Astrocyte (in vitro differentiated cells and primary cell): ENCODE results near the gene C15orf61. TPM values are rescaled to one million over a fixed set of nuclear protein-coding genes. Genes with fewer than 3 reads are reported as not detected.

ENCODE experiments used
- DNase-seq: peaks from one replicate; pipeline ENCODE4 v3.0.0-alpha.2; 2010; ENCODE audit warnings: low read depth
- FAIRE-seq: peaks from 2 replicates; lab custom pipeline; 2011; peaks lifted over from hg19 to GRCh38; lab: Jason Lieb, UNC
- H2AFZ ChIP-seq: 2 replicates; pipeline ENCODE4 v1.6.0; 2012; ENCODE audit warnings: low read depth, low read length, inconsistent platforms
- H3K27ac ChIP-seq: 2 replicates; pipeline ENCODE4 v1.5.1; 2011; ENCODE audit warnings: low read depth, low read length, inconsistent platforms
- H3K27me3 ChIP-seq: 2 replicates; pipeline ENCODE4 v1.6.0; 2011; ENCODE audit warnings: low read length, inconsistent platforms; ENCODE audit not compliant: insufficient read depth
- H3K36me3 ChIP-seq: 2 replicates; pipeline ENCODE4 v1.5.1; 2011; ENCODE audit warnings: low read length, inconsistent platforms; ENCODE audit not compliant: insufficient read depth
- H3K4me1 ChIP-seq: 2 replicates; pipeline ENCODE4 v1.5.1; 2011; ENCODE audit warnings: low read length, inconsistent platforms; ENCODE audit not compliant: insufficient read depth
- H3K4me2 ChIP-seq: 2 replicates; pipeline ENCODE4 v1.6.0; 2012; ENCODE audit warnings: low read length, inconsistent platforms
- H3K4me3 ChIP-seq: 2 replicates; pipeline ENCODE4 v1.5.1; 2011; ENCODE audit warnings: low read depth, mild to moderate bottlenecking, low read length, inconsistent platforms; ENCODE audit not compliant: insufficient read depth
- H3K79me2 ChIP-seq: 2 replicates; pipeline ENCODE4 v1.6.0; 2012; ENCODE audit warnings: mild to moderate bottlenecking, low read length, inconsistent platforms; ENCODE audit not compliant: insufficient read depth
- H3K9ac ChIP-seq: 2 replicates; pipeline ENCODE4 v1.6.0; 2012; ENCODE audit warnings: mild to moderate bottlenecking, low read length, inconsistent platforms
- H3K9me3 ChIP-seq: 2 replicates; pipeline ENCODE4 v1.5.1; 2012; ENCODE audit warnings: low read depth, mild to moderate bottlenecking, low read length, inconsistent platforms; ENCODE audit not compliant: insufficient read depth
- H4K20me1 ChIP-seq: 2 replicates; pipeline ENCODE4 v1.6.0; 2012; ENCODE audit warnings: low read length, inconsistent platforms; ENCODE audit not compliant: insufficient read depth
- H3K27ac Mint-ChIP-seq: one replicate; pipeline ENCODE4 v1.8.0; 2021; ENCODE audit warnings: mild to moderate bottlenecking, mixed read lengths; ENCODE audit not compliant: unreplicated experiment
- H3K27me3 Mint-ChIP-seq: one replicate; pipeline ENCODE4 v1.8.0; 2021; ENCODE audit warnings: low read depth, mixed read lengths; ENCODE audit not compliant: unreplicated experiment
- H3K36me3 Mint-ChIP-seq: one replicate; pipeline ENCODE4 v1.8.0; 2021; ENCODE audit warnings: low read depth, mixed read lengths; ENCODE audit not compliant: unreplicated experiment
- H3K4me1 Mint-ChIP-seq: one replicate; pipeline ENCODE4 v1.8.0; 2021; ENCODE audit warnings: low read depth, mixed read lengths; ENCODE audit not compliant: unreplicated experiment
- H3K4me3 Mint-ChIP-seq: one replicate; pipeline ENCODE4 v1.8.0; 2021; ENCODE audit warnings: mild to moderate bottlenecking, moderate library complexity, mixed read lengths; ENCODE audit not compliant: unreplicated experiment
- H3K9me3 Mint-ChIP-seq: one replicate; pipeline ENCODE4 v1.8.0; 2021; ENCODE audit warnings: mild to moderate bottlenecking, mixed read lengths; ENCODE audit not compliant: unreplicated experiment
- CTCF ChIP-seq: IDR thresholded peaks from 2 replicates; pipeline ENCODE4 v1.5.1; 2011; ENCODE audit warnings: low read depth, mild to moderate bottlenecking, inconsistent platforms, low read length, moderate library complexity; ENCODE audit not compliant: insufficient read depth
- EZH2 ChIP-seq: IDR thresholded peaks from 2 replicates; pipeline ENCODE4 v1.6.1; 2012; ENCODE audit warnings: mild to moderate bottlenecking, low read length, inconsistent platforms; ENCODE audit not compliant: insufficient read depth
- total RNA-seq: library from RNA; stranded (reverse); gene quantifications from 2 replicates; pipeline ENCODE4 v1.2.1, GENCODE V29; 2021

C15orf61 gene
- total RNA-seq, 1 donor from 2014 or later: 4.7 TPM

GRCh38 chr15:67573194-67573593 lies 52.3 kb downstream of the C15orf61 start:
- Mint-ChIP-seq H3K9me3 (no peaks in the 10 kb centered on the region), H3K36me3 (no peaks in the 10 kb centered on the region), H3K27ac (no peak overlapping the region), H3K27me3 (no peaks in the 10 kb centered on the region), H3K4me3 (no peak overlapping the region), H3K4me1 (peaks cover 18% of the 10 kb centered on the region)
- Histone ChIP-seq H3K4me2 (no peak overlapping the region), H3K4me3 (no peak overlapping the region), H3K4me1 (no peaks in the 10 kb centered on the region), H2AFZ (no peak overlapping the region), H3K27ac (no peak overlapping the region), H4K20me1 (peaks cover 6% of the 10 kb centered on the region), H3K9ac (no peak overlapping the region), H3K79me2 (no peaks in the 10 kb centered on the region), H3K9me3 (no peaks in the 10 kb centered on the region), H3K27me3 (no peaks in the 10 kb centered on the region), H3K36me3 (no peaks in the 10 kb centered on the region)
- TF ChIP-seq CTCF (no peak), EZH2 (no peak)
- DNase-seq: no peak
- no peak for FAIRE-seq

- Histone ChIP-seq H2AFZ (no peak overlapping the region), H3K9me3 (no peaks in the 10 kb centered on the region), H3K27me3 (no peaks in the 10 kb centered on the region), H3K36me3 (no peaks in the 10 kb centered on the region), H3K4me1 (no peaks in the 10 kb centered on the region), H3K79me2 (no peaks in the 10 kb centered on the region), H3K4me2 (no peak overlapping the region), H3K9ac (no peak overlapping the region), H3K27ac (no peak overlapping the region), H4K20me1 (peaks cover 4% of the 10 kb centered on the region), H3K4me3 (no peak overlapping the region)
- no peak overlapping the region for H3K4me3 Mint-ChIP-seq
- peaks cover 18% of the 10 kb centered on the region for H3K4me1 Mint-ChIP-seq
- H3K27me3 Mint-ChIP-seq: no peaks in the 10 kb centered on the region
- H3K36me3 Mint-ChIP-seq: no peaks in the 10 kb centered on the region
- TF ChIP-seq EZH2 (no peak), CTCF (no peak)
- no peak overlapping the region for H3K27ac Mint-ChIP-seq
- DNase-seq: peak; percentile 18
- no peaks in the 10 kb centered on the region for H3K9me3 Mint-ChIP-seq
- no peak for FAIRE-seq
Measured at GRCh38 chr15:67575039-67575502, 54.1 kb downstream of the C15orf61 start.

- TF ChIP-seq EZH2: no peak
- TF ChIP-seq CTCF: no peak
- no peak overlapping the region for H3K4me3 Mint-ChIP-seq
- Histone ChIP-seq H2AFZ (no peak overlapping the region), H3K79me2 (no peaks in the 10 kb centered on the region), H3K4me1 (no peaks in the 10 kb centered on the region), H3K36me3 (no peaks in the 10 kb centered on the region), H3K27ac (no peak overlapping the region), H3K27me3 (no peaks in the 10 kb centered on the region), H3K4me2 (no peak overlapping the region), H3K9me3 (no peaks in the 10 kb centered on the region), H4K20me1 (no peaks in the 10 kb centered on the region), H3K4me3 (no peak overlapping the region), H3K9ac (no peak overlapping the region)
- no peak for DNase-seq
- no peaks in the 10 kb centered on the region for H3K27me3 Mint-ChIP-seq
- peaks cover 8% of the 10 kb centered on the region for H3K4me1 Mint-ChIP-seq
- no peak overlapping the region for H3K27ac Mint-ChIP-seq
- H3K9me3 Mint-ChIP-seq: no peaks in the 10 kb centered on the region
- no peak for FAIRE-seq
- no peaks in the 10 kb centered on the region for H3K36me3 Mint-ChIP-seq
Measured at GRCh38 chr15:67578020-67578600, 57.2 kb downstream of the C15orf61 start.
